DMS153 treated with DMSO at 0.1 percent for 48 hours (cell line): ENCODE results near the gene SUPT3H.

Experiments
- DNase-seq: peaks from one replicate; lab custom pipeline; 2025; ENCODE audit not compliant: unreplicated experiment; lab: John Stamatoyannopoulos, UW

The SUPT3H gene

DNA sequence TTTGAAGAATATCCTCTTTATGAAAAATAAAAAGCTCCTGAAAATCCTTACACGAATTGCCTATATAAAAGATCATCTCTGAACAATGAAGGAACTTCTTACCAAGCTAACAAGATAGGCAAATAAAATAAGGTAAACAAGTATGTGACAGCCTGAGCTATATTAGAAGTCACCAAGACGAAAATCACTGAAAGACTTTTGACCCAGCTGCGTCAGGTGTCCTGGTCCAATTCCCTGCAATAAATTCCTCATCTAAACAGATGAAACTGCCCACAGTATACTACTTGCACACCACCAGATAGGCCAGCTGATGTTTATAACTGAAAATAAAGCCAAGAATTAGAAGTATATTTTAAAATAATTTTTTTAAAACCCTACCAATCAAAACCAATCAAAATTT, 117.0 kb downstream of the SUPT3H start:
- no peak for DNase-seq

GRCh38 chr6:45256697-45257695, 120.7 kb downstream of the SUPT3H start:
- DNase-seq: no peak

DNA sequence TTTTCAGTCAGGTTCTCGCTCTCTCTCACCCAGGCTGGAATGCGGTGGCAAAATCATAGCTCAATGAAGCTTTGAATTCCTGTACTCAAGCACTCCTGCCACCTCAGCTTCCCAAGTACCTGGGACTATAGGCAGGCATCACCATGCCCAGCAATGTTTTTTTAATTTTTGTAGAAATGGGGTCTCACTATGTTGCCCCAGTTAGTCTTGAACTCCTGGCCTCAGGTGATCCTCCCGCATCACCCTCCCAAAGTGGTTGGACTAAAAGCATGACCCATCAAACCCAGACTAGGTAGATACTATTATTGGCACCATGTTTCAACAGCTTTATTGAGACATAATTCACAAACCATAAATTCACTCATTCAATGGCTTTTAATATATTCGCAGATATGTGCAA, 122.3 kb downstream of the SUPT3H start:
- no peak for DNase-seq

DNA sequence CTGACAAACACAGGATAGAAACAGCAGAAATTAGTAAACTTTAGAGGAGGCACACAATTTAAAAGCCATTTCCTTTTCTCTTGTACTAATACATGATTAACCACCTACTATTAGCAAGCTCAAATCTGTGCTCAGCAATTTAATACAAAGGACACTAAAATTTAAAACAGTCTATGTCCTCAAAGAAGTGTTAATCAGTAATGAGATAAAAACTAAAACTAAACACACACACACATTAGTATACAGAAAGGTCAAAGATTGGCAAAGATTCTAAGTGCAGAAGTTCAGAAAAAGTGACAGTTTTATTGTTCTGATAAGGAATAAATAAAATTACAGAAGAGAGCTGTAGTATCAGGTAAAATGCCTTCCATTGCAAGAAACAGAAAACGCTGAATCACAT, 123.5 kb downstream of the SUPT3H start:
- DNase-seq: no peak

DNA sequence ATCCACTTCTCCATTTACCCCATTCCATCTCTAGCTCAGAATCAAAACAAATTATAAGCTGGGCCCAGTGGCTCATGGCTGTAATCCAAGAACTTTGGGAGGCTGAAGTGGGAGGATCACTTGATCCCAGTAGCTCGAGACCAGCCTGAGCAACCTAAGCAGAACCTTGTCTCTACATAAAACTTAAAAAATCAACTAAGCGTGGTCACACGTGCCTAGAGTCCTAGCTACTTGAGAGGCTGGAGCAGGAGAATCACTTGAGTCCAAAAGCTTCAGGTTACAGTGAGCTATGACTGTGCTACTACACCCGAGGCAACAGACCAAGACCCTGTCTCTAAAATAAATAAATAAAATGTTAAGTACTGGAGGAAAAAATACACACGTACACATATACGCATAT, 124.3 kb downstream of the SUPT3H start:
- no peak for DNase-seq

- DNase-seq: no peak
Observed at GRCh38 chr6:45231660-45232059, 146.1 kb downstream of the SUPT3H start.

DNA sequence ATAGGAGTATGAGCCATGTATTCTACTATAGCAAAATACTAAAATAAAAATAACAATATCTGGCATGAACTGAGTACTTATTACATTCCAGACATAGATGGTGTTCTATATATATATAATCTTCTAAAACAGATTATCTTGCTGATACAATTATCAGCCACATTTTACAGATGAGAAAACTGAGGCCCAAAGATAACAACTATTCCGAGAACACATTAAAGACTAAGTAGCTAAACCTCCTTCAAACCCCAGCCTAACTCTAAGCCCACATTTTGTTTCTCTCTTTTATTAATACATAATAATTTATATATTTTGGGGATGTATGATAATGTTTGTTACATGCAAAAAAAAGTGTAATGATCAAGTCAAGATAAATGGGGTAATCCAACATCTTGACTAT, 148.3 kb downstream of the SUPT3H start:
- no peak for DNase-seq

DNA sequence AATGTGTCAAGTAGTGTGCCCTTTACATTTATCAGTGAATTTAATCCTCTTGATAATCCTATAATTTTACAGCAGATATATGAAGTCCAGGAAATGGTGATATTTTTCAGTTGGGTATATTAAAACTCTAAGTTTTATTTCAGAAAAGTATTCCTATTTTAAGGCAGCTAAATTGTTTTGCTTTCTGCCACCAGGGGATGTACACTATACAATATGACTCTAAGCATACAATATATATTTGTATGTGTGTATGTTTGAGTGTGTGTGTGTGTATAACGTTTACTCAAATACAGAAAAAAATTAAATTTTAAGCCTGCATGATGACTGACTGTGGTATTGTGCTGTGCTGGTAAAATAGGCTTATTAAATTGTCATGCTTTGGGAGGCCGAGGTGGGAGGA, 151.7 kb downstream of the SUPT3H start:
- no peak for DNase-seq

- DNase-seq: no peak
Observed at GRCh38 chr6:45222380-45222779, 155.4 kb downstream of the SUPT3H start.

- no peak for DNase-seq
Observed at GRCh38 chr6:45215759-45216158, 162.0 kb downstream of the SUPT3H start.

DNA sequence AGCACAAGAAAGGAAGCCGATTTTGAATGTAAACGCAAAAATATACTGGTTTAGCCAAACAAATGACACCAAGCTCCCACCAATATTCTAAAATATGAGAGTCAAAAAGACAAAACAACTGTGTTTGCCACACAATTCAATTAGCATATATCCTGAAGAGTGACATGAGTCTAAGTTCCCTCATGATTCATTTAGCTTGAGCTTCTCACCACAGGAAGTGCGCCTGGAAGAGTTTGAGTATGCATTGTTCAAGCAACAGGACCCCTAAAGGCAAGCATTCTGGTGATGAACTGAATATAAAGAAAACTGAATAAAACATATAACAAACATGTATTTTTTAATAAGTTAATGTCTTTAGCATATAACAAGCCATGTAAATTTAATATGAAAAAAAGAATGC, 164.8 kb downstream of the SUPT3H start:
- DNase-seq: no peak

DNA sequence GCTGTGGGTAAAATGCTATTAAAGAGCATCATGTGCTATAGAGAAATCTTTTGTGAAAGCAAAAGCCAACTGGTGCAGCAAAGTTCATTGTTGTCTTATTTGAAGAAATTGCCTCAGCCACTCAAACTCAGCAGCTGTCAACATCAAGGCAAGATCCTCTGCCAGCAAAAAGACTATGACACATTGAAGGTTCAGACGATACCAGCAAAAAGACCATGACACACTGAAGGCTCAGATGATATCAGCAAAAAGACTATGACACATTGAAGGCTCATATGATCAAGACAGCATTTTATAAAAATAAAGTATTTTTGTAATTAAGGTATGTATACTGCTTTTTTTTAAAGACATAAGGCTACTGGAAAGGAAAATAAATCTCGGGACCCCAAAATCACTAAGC, 168.0 kb downstream of the SUPT3H start:
- DNase-seq: no peak

DNA sequence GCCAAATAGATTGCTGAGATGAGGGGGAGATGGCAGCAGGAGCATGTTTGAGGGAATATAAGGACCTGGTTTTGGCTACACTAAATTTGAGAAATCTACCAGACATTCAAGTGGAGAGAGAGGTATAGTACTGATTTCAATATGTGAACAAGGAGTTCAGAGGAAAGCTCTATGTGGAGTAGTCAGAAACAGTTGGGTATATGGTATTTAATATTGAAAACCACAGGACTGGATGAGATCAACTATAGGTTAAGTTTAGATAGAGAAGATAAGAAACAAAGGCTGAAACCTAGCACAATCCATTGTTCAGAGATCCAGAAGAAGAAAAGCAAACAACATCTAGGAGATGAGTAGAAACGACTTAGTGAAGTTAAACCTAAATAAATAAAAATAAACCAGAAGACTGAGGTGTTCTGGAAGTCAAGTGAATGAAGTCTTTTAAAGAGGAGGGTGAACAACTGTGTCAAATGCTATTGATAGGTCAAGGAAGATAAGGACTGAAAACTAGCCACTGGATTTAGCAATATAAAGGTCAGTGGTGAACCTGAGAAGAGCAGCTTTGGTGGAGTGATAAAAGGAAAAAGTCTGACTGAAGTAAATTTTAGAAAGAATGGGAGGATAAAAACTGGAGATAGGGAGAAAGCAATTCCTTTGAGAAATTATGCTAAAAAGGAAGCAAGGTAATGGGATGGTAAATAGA, 170.8 kb downstream of the SUPT3H start:
- DNase-seq: no peak

DNA sequence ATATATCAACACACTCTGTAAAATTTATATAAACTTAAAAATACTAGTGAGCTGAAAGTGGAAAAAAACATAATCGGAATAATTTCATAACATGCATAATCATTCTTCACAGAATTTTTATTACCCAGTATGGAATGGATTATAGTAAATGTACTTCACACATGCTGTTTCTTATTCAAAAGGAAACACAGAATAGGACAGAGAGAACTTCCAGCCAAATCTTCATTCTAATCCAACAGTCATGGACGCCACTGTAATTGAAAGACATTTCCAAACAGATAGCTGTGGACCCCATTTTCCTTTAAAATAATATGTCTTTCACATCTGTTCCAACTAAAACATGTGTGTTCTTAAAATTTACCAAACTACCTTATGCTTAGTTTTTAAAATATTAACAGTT, 176.2 kb downstream of the SUPT3H start:
- no peak for DNase-seq

DNA sequence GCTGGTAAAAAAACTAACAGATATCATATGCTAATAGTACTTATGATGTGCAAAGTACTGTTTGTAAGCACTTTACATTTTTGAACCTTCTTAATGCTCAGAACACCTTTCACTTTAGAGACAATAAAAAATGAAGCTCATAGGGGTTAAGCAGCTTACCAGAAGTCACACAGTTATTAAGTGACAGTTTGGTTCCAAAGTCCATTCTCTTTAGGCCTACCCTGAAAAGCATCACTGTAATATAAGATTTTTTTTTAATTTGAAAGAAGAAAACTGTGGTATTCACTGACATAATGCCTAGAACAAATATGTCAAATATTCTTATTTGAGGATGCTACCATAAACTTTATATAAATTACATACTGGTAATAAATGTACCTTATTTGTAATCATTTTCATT, 177.2 kb downstream of the SUPT3H start:
- no peak for DNase-seq

DNA sequence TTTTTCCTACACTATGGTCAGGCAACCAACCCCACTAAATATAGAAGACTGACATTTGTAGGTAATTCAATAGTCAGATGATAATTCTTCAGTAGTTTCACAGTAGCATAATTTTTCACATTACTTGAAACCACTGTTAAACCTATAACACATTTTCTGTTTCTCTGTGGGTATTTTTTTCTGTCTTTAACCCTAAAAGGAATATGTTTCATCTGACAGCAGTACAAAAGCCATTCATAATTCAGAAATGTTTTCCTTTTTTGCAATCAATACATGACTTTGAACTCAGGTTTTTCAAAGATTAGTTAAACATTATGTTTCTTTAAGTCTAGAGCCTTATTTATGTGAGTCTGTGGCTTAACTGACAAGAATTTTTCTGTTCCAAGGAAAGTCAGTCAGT, 178.2 kb downstream of the SUPT3H start:
- DNase-seq: no peak

DNA sequence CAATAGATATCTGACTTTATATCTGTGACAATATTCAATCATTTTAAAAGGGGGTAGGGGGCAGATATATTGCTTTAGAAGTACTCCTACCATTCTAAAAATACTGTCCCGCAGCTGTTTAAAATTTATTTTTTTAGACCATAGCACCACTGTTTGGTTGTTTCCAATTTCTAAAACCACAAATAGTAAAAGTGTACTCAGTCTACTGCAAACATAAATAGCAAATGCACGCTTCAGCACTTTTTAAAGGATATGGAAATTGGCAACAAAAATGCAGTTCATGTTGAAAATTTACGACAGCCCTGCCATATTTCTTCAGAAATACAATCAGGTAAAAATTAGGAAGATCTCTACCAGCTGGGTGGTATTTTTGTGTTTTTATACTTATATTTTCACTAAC, 181.6 kb downstream of the SUPT3H start:
- no peak for DNase-seq

GRCh38 chr6:45195137-45195536, 182.6 kb downstream of the SUPT3H start:
- DNase-seq: no peak

DNA sequence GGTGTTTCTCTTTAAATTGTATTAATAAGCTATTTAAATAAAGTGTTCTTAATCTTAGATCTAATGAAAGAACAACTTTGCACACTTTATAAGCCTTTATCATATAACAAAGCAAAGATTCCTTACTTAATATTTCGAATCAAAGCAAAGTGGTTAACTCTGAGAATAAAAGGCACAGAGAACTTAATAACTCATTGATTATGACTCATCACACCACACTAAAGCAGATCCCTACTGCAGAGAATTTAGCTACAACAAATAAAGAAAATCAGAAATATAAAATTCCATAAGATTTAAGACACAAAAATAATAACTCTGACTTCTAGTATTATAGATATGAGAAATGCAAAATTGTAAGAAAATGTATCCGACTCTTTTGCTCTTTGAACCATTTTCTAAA, 185.2 kb downstream of the SUPT3H start:
- DNase-seq: no peak

GRCh38 chr6:45191414-45191813, 186.3 kb downstream of the SUPT3H start:
- no peak for DNase-seq

DNA sequence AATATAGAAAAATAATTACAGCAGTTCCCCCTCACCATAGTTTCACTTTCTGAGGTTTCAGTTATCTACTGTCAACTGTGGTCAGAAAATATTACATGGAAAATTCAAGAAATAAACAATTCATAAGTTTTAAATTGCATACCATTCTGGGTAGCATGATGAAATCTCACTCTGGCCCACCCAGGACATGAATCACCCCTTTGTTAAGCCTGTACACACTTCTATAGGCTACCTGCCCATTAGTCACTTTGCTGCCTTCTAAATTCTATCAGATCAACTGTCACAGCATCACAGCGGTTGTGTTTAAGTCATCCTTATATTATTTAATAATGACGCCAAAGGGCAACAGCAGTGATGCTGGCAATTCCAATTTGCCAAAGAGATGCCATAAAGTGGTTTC, 189.9 kb downstream of the SUPT3H start:
- no peak for DNase-seq
